Right ventricle myocardium superior (tissue), 1 donor: ENCODE measurements around the gene ZNF526. TPM values are rescaled to one million over a fixed set of nuclear protein-coding genes. Genes with fewer than 3 reads are reported as not detected.
"Not testable (repeated sequence)": the region's sequence is repeated elsewhere in the genome, so short reads cannot be mapped to it uniquely, and the experiment has no call there.

Source experiments
- ATAC-seq: fragments of 200-7000 bp; cut with Tn5 transposase; one replicate; pipeline ENCODE4 v1.9.1; 2020; ENCODE audit warnings: mild to moderate bottlenecking; ENCODE audit not compliant: poor library complexity
- DNase-seq: peaks from one replicate; pipeline ENCODE4 v3.0.0-alpha.2; 2020
- intact Hi-C: fragments of 100-400 bp; cut with DNase I; formaldehyde crosslinking; loops from one replicate; pipeline ENCODE4 v1.11.2; 2022
- total RNA-seq: library from RNA; stranded (reverse); fragmentation: NEBNext Ultra II Directional; extraction: Animal tissue kit (Norgen Biotek cat#: 25700); gene quantifications from one replicate; pipeline ENCODE4 v1.2.1, GENCODE V29; 2021
- donor health status: DM: no; HTN: yes; CAD: no; lungs with severe emphysema.

The ZNF526 gene
- total RNA-seq, 1 donor from 2014 or later, result 5.4 TPM

DNA sequence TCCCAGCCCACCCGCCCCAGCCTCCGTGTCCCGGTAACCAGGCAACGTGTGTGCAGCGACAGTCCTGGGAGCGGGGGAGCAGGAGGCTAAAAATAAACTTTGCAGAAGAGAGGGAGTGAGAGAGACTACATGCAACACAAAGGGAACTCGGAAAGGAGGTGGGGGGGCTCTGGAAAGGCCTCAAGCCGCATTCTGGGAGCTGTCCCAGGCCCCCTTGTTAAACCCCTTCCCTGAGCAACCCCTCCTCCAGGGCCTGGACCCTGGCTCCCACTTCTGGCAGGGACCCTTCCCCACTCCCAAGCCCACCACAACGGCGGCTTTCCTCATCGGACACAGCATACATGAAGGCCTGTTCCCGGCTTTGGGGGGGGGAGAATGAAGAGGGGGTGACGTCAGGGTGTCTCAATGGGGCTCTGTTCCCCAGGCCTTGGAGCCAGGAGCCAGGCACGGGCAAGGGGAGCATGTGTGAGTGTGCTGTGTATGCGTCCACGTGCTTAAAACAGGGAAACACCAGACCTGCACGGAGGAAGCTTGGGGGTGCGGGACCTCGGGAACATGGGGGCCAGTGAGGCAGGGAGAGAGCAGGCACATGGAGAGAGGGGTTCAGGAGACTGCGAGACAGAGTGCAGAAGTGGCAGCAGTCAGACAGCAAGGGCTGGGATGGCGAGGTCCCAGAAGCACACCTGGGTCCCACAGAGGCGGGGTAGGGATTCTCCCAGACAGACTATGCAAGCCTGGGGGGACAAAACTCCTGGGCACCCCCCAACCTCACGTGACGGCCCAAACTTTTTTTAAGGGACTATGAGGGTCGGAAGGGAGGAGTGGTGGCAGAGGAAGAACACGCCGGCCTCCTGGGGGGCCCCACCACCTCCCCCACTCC lies 32.5 kb downstream of the ZNF526 start:
- intact Hi-C loops, result no loop called here
- ATAC-seq, result peak; percentile 14

DNA sequence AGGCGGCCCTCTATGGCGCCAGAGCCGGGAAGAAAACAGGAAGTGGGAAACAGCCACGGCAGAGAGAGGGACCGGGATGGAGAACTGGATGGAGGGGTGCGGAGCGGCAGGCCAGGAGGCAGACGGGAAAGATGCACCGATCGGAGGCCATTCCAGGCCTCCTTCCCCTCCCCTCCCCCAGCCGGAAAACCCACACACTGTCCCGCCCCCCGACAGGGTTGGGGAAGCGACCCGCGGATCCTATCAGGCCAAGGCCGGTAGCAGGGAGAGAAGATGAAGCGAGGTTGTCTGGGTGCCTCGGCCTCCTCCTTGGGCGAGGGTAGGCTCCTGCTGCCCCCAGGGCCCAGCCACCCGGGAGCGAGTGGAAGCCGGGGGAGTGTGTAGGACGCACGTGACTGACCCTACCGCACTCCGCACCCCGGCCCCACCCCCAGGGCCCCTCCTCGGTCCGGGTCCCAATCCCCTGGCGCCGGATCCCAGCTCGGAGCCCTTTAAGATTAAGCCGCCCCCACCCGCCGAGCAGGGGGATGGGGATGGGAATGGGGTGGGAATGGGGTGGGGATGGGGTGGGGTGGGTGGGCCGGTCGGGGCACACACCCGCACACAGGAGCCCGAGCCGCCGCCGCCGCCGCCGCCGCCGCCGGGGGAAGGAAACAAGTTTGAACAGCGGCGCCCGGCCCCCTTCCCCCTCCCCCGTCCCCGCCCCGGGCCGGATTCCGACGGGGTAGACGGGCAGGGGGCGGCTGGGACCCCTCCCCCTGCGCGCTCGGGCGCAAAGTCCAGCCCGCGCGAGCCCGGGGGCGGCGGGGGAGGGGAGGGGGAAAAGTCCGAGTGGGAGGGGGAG lies 33.4 kb downstream of the ZNF526 start:
- DNase-seq (peak; percentile 73), ATAC-seq (peak; percentile 6)
- intact Hi-C loops, result no loop called here

More for the DNA sequence above, 32.5 kb downstream of the ZNF526 start:
- no peak for DNase-seq

DNA sequence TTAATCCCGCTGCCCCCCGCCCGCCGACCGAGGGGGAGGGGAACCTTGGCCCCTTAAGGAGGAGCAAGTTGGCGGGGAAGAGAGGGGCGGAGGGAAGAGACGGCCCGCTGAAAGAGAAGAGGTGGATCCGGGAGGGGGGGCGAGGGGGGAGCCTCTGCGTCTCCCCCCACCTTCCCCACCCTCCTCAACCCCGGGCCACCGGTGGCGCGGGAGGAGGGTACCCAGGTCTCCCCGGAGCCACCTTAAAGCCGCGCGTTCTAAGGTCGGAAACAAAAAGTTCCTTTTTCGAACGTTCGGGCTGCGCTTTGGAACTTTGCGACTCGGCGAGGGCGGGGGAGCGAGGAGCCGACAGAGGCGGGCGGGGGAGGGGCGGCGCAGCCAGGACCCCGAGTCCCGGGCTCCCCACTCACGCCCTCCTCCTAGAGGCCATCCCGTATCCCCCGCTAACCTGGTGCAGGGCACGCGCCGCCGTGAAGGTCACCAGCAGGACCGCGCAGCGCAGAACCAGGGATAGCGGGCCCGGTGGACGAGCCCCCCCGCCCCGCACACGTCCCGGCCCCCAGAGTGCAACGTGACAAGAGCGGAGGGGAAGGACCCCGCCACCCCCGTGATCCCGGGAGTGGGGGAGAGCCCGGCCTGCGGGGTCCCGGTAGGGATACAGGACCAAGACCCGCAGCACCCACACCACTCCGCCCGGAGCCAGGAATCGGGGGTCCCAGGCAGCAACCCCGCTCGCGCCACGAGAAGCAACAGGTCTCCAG lies 34.2 kb downstream of the ZNF526 start:
- ATAC-seq, result peak; percentile 43
- intact Hi-C loops, result no loop called here
- peak; percentile 83 for DNase-seq

DNA sequence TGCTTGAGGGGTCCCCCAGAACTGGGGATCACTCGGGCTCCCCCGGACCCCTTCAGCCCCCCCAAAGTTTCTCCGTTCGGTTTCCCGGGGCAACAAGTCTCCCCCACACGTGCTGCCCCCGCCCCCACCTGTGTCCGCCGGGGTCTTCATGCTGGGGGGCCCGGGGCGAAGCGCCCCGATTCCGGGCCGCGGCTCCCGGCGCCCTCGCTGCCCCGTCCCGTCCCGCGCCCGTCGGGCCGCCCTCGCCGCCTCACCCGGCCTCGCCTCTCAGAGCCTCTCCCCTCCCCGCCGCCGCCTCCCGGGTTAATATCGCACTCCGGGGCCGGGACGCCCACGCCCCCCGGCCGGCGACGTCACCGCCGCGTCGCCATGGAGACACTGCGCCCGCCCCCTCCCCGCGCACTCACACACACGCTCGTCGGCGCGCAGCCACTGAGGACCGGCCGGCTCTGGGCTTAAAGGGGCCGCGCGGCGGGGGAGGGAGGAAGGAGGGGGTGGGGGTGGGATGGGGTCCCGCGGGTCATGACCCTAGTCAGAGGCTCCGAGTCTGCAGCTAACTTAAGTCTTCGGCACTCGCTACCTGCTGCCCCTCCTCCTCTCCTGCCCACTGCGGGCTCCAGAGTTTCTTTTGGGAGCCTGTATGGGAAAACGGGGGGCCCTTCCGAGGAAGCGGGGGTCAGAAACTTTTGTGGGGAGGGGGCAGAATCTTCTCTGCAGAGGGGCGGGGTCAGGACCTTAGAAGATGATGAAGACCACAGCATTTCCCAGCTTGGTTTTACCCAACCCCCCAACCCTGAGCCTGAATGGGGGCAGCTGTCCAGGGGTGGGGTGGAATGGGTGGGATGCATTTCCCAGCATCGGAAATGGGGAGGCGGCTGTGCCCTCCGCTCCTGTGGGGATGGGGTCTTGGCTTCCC lies 35.0 kb downstream of the ZNF526 start, which contains the start of gene ERF:
TSS of gene ERF (minus strand) at position 279 of the 916 bp plus-strand sequence. CDS start at position 150, 129 bp downstream.
- intact Hi-C loops, result no loop called here
- peak; percentile 97 for DNase-seq
- ATAC-seq, result peak; percentile 82

DNA sequence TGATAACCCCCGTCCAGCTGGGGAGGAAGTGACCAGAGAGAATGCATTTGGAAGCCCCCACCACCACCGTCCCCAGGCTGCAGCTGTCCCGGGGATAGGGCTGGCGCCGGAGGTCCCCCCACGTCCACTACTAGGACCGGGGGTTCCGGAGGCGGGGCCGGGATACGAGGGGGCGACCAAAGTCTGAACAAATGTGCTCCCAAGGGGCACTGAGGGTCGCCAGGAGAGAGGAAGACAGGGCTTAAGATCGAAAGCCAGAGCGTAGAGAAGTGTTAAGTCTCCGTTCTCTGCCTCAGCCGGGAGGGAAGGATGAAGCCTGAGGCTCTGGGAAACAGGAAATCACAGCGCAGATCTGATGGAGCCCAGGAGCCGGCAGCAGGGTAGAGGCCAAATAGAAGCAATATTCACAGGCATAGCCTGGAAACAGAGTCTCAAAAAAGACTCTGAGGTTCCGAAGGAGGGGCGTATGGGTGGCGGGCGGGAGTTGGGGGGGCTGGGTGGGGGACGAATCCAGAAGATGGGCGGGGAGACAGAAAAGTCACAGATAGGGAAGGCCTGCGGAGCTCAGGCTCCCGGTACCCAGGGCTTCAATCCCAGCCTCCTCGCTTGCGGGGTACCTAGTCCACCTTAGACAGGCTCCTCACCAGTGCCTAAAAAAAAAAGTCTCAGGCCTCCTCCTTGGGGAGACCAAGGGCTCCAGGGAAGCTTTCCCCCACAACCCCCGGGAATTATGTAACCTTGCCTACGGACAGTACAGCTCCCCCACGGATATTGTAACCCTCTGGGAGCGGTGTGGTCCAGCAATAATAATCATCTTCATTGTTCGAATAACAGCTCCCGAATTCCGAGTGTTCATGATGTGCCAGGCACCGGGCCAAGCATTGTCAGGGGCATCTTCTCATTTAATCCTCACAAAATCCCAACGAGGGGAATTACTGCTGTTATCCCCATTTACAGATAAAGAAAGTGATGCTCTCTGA lies 35.9 kb downstream of the ZNF526 start:
- peak; percentile 1 for ATAC-seq
- peak; percentile 77 for DNase-seq
- intact Hi-C loops, result no loop called here

DNA sequence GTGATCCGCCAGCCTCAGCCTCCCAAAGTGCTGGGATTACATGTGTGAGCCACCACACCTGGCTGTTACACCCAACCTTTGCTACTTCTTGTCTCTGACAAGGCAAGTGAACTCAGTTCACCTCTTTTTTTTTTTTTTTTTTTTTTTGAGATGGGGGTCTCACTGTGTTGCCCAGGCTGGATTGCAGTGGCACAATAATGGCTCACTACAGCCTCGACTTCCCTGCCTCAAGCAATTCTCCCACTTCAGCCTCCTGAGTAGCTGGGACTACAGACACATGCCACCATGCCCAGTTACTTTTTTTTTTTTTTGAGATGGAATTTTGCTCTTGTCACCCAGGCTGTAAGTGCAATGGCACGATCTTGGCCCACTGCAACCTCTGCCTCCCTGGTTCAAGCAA lies 37.7 kb downstream of the ZNF526 start:
- DNase-seq, intact Hi-C loops, ATAC-seq: not testable (repeated sequence)

DNA sequence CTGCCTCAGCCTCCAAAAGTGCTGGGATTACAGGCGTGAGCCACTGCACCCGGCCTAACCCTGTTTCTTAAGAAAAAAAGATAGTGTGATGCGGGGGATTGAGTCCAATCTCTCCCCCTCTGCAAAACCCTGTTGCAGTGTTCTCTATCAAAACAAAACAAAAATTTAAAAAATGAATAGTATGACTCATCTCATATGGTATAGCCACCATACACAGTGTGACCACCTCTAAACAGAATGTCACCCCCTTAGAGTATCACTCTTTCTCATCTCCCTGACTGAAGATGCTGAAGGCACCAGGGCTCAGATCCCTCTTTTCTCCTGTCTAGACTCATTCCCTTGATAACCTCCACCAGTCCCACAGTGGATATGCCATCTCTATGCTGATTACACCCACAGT lies 41.7 kb downstream of the ZNF526 start:
- no peak for DNase-seq
- ATAC-seq, result no peak
- intact Hi-C loops, result no loop called here

DNA sequence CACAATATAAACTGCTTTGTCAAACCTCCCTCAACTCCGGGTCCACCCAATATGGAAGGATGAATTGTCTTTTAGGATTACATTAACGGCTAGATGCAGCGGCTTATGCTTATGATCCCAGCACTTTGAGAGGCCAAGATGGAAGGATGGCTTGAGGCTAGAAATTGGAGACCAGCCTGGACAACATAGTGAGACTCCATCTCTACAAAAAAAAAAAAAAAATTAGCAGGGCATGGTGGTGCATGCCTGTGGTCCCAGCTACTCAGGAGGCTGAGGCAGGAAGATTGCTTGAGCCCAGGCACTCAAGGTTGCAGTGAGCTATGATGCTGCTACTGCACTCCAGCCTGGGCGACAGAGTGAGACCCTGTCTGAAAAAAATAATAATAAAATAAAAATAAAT lies 46.0 kb downstream of the ZNF526 start:
- intact Hi-C loops, ATAC-seq, DNase-seq: not testable (repeated sequence)

DNA sequence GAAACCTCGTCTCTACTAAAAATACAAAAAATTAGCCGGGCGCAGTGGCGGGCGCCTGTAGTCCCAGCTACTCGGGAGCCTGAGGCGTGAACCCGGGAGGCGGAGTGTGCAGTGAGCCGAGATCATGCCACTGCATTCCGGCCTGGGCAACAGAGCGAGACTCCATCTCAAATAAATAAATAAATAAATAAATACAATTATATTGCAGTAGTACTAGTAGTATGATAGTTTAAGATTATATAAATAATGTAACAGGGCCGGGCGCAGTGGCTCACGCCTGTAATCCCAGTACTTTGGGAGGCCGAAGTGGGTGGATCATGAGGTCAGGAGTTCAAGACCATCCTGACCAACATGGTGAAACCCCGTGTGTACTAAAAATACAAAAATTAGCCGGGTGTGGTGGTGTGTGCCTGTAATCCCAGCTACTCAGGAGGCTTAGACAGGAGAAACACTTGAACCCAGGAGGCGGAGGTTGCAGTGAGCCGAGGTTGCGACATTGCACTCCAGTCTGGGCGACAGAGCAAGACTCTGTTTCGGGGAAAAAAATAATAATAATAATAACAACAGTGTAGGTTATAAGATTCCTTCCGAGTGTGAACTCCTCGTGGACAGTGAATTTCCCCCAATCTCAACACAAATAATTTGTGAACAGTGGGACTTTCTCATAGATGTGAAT lies 47.0 kb downstream of the ZNF526 start:
- DNase-seq, intact Hi-C loops, ATAC-seq: not testable (repeated sequence)

DNA sequence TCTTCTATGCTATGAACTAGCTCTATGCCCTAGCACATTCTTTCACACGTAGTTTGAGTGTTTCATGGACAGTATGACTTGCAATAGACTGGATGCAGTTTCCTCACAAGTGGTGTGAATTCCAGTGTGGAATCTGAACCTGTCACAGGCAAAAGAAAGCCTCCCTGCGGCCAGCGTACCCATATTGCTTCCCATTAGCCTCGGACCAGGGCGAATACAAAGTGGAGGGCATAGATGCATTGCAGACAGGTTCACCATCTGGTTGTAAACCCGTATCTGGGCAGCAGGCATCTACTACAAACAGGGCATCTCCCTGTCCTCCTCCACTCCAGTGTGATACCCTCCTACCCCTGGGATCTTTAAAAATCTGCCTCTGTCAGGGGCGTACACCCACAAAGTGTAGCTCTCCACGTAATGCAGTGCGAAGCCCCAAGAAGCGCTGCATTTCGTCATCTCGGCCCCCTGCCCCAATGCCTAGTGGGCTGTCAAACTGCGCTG lies 47.6 kb downstream of the ZNF526 start:
- ATAC-seq (no peak), DNase-seq (no peak)
- intact Hi-C loops, result no loop called here

DNA sequence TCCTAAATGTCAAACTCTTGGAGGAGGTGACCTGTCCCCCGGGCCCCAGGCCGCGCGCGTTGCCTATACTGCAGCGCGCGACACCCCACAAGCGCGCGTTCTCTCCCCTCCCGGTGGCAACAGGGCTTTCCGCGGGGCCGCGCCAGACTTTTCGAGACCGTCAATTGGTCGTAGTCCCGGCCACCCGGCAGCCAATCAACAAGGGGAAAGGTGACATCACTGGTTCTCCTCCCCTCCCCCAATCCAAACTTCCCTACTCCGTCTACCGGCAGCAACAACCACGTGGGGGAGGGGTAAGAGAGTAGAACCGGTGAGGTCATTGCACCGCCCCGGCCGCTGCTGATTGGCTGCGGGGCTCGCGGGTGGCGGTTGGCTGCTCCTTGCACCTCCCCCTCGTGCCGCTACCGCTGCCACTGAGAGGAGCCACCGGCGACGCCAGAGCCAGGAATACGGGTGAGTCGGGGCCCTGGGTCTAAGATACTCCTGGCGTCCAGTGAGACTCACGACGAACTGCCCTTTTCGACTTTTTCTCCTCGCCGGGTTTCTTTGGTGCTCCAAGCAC lies 48.1 kb downstream of the ZNF526 start:
- DNase-seq (peak; percentile 99), ATAC-seq (peak; percentile 90)
- intact Hi-C loops, result no loop called here

DNA sequence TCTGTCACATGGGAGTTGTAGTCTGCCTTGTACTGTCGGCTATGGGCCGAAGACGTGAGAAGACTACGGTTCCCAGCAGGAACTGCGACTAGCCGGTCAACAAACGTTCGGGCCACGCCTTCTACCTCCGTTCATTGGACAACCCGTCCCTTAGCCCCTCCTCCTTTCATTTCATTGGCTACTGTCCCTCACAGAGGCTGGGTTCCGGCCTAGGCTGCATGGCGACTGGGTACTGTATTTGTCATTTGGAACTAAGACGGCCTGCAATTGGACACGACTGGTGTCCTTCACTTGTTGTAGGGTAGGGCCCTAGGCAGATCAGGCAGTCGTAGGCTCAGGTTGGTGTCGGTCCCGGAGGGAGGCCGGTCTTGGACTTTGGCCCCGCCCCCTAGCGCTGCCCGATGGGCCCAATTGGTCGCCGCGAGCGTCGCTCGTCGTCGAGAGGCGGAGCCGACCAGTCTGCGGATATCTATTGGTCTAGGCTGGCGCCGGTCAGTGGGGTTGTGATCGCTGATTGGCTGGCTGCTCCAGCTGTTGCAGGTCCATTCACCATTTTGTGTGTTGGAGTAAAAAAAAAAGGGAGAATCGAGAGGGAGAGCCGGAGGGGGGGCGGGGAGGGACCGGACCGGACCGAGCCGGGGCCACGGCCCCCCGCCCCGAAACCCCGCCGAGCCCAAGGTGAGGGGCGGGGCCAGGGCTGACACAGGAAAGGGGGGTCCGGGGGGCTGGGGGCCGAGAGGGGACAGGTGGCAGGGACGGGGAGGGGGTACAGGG lies 48.8 kb downstream of the ZNF526 start, which contains the start of gene CIC:
TSS of gene CIC (plus strand) at position 549 of the 774 bp plus-strand sequence. CDS start 2,532 bp downstream, outside the sequence.
- intact Hi-C loops, result no loop called here
- peak; percentile 90 for ATAC-seq

DNA sequence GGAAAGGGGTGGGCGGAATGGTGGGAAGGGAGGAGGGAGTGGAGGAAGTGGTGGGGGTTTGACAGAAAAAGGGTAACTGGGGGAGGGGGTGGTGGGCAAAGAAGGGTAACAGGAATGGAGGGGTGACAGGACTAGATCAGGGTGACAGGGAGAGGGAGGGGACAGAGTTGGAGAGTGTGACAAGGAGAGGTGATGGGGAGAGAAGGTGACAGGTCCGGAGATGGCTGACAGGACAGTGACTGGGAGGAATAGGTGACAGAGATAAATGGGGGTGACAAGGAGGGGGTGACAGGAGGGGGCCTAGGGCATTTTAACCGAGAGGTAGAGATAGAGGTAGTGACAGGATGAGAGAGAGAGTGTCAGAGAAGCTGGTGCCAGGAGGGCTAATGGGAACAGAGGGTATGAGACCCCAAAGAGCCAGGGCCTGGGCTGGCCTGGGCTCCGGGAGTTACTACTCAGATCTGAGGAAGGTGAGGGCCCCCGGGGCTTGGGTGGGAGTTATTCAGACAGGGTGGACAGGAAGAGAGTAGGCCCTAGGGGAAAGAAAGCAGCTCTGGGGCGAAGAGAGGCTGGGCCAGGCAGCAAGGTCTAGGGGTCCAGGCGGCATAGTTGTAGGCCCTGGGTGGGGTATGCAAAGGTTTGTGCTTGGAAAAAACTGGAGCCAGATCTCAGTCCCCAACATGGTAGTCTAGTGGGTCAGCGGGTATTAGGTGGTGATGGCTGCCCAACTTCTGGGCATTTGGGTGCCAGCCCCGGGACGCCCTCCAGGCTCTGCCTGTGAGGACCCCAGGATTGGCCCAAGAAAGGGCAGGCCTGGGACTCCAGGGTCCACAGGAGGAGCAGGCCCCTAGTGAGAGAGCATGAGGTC lies 49.6 kb downstream of the ZNF526 start:
- peak; percentile 55 for DNase-seq
- no peak for ATAC-seq
- intact Hi-C loops, result no loop called here

More for the DNA sequence above, 48.8 kb downstream of the ZNF526 start, which contains the start of gene CIC:
- DNase-seq, result peak; percentile 99
